ENCODE data around the gene SPNS2. TPM values are rescaled to one million over a fixed set of nuclear protein-coding genes. Genes with fewer than 3 reads are reported as not detected.

Gene SPNS2
- total RNA-seq, 1 experiment from 2014 or later, result 1.6 TPM

DNA sequence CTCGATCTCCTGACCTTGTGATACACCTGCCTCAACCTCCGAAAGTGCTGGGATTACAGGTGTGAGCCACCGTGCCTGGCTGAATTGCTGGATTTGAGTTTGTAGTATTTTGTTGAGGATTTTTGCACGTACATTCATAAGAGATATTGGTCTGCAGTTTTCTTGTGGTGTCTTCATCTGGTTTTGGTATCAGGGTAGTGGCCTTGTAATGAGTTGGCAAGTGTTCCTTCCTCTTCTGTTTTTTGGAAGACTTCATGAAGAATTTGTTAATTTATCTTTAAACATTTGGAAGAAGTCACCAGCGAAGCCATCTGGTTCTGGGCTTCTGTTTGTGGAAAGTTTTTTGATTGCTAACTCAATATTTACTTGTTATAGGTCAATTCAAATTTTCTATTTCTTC is 38.0 kb upstream of the SPNS2 start:
- Histone ChIP-seq H3K9me2 (ENCODE audit: insufficient read depth) (no peaks in the 10 kb centered on the region), H3K9ac (ENCODE audit: low read length) (no peak overlapping the region), H4K20me1 (ENCODE audit: insufficient read depth) (no peaks in the 10 kb centered on the region), H3K27ac (ENCODE audit: low read depth, low read length) (no peak overlapping the region), H3K9me3 (ENCODE audit: control insufficient read depth in 1 of 2, insufficient read depth in 1 of 2, low read depth in 1 of 2, low read length in 2 of 2) (peaks cover 4% of the 10 kb centered on the region in 2 experiments; a peak in 2 of 4 replicates), H3K4me2 (ENCODE audit: low read length) (no peak overlapping the region), H2AFZ (ENCODE audit: low read depth, low read length, poor library complexity, severe bottlenecking) (no peak overlapping the region), H3K79me2 (ENCODE audit: insufficient read depth, low read length) (no peaks in the 10 kb centered on the region), H3K4me1 (ENCODE audit: control insufficient read depth in 1 of 2, insufficient read depth in 2 of 2, low read length in 2 of 2) (no peaks in the 10 kb centered on the region), H3K4me3 (replicated peaks in 1 of 2; ENCODE audit: low read depth in 1 of 2, low read length in 2 of 2) (no peak overlapping the region), H3K36me3 (ENCODE audit: control insufficient read depth in 1 of 2, insufficient read depth in 2 of 2, low read length in 2 of 2) (no peaks in the 10 kb centered on the region), H3K27me3 (ENCODE audit: insufficient read depth, low read length) (no peaks in the 10 kb centered on the region)
- no TSS peak for BruUV-seq (replicated peaks)
- ChIA-PET RAD21 (ENCODE audit: low non-redundant PET in 1 of 2, low total read pairs in 2 of 2, uncharacterized antibody in 2 of 2, unreplicated experiment in 2 of 2) (no interaction called here), POLR2A (no interaction called here), CTCF (no interaction called here)
- ATAC-seq, result no peak
- no peak for DNase-seq (ENCODE audit: low read depth, low spot score)
- TF ChIP-seq ELF1 (IDR thresholded peaks at IDR 0.05; ENCODE audit: borderline replicate concordance, low read depth) (no peak), TCF7L2 (IDR thresholded peaks at IDR 0.05; ENCODE audit: borderline replicate concordance, extremely low read depth, insufficient read depth, insufficient read length) (no peak), CEBPB (IDR thresholded peaks at IDR 0.05; ENCODE audit: low read depth) (no peak), YY1 (IDR thresholded peaks at IDR 0.05; ENCODE audit: extremely low read depth, insufficient replicate concordance, low read depth, low read length) (no peak), SP1 (IDR thresholded peaks at IDR 0.05; ENCODE audit: low read depth) (no peak), EZH2 (IDR thresholded peaks at IDR 0.05) (no peak), CTCF (IDR thresholded peaks at IDR 0.05 in 2 of 3, conservative IDR thresholded peaks at IDR 0.05 in 1 of 3; ENCODE audit: borderline replicate concordance in 1 of 3, insufficient read depth in 1 of 3, low read depth in 2 of 3, low read length in 2 of 3) (no peak), ZBTB33 (IDR thresholded peaks at IDR 0.05; ENCODE audit: extremely low read depth, insufficient replicate concordance, low read length) (no peak), POLR2A (IDR thresholded peaks at IDR 0.05; ENCODE audit: borderline replicate concordance, extremely low read depth, insufficient read depth, insufficient read length) (no peak), FOSL1 (IDR thresholded peaks at IDR 0.05; ENCODE audit: low read depth) (no peak), MAX (IDR thresholded peaks at IDR 0.05) (no peak), EZH2phosphoT487 (IDR thresholded peaks at IDR 0.05; ENCODE audit: borderline replicate concordance) (no peak), CBX3 (IDR thresholded peaks at IDR 0.05; ENCODE audit: low read depth) (no peak), RAD21 (IDR thresholded peaks at IDR 0.05; ENCODE audit: low read depth) (no peak), JUND (IDR thresholded peaks at IDR 0.05) (no peak)
- TF ChIP-seq, protein P1, sequence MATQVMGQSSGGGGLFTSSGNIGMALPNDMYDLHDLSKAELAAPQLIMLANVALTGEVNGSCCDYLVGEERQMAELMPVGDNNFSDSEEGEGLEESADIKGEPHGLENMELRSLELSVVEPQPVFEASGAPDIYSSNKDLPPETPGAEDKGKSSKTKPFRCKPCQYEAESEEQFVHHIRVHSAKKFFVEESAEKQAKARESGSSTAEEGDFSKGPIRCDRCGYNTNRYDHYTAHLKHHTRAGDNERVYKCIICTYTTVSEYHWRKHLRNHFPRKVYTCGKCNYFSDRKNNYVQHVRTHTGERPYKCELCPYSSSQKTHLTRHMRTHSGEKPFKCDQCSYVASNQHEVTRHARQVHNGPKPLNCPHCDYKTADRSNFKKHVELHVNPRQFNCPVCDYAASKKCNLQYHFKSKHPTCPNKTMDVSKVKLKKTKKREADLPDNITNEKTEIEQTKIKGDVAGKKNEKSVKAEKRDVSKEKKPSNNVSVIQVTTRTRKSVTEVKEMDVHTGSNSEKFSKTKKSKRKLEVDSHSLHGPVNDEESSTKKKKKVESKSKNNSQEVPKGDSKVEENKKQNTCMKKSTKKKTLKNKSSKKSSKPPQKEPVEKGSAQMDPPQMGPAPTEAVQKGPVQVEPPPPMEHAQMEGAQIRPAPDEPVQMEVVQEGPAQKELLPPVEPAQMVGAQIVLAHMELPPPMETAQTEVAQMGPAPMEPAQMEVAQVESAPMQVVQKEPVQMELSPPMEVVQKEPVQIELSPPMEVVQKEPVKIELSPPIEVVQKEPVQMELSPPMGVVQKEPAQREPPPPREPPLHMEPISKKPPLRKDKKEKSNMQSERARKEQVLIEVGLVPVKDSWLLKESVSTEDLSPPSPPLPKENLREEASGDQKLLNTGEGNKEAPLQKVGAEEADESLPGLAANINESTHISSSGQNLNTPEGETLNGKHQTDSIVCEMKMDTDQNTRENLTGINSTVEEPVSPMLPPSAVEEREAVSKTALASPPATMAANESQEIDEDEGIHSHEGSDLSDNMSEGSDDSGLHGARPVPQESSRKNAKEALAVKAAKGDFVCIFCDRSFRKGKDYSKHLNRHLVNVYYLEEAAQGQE (IDR thresholded peaks at IDR 0.05; ENCODE audit: low read depth), result no peak
- TF ChIP-seq, protein P2, sequence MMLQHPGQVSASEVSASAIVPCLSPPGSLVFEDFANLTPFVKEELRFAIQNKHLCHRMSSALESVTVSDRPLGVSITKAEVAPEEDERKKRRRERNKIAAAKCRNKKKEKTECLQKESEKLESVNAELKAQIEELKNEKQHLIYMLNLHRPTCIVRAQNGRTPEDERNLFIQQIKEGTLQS (IDR thresholded peaks at IDR 0.05), result no peak
- intact Hi-C loops (cut with micrococcal nuclease), result no loop called here

All from HCT116 (cell line).